ENCODE measurements around the gene LY9.

LY9 gene

DNA sequence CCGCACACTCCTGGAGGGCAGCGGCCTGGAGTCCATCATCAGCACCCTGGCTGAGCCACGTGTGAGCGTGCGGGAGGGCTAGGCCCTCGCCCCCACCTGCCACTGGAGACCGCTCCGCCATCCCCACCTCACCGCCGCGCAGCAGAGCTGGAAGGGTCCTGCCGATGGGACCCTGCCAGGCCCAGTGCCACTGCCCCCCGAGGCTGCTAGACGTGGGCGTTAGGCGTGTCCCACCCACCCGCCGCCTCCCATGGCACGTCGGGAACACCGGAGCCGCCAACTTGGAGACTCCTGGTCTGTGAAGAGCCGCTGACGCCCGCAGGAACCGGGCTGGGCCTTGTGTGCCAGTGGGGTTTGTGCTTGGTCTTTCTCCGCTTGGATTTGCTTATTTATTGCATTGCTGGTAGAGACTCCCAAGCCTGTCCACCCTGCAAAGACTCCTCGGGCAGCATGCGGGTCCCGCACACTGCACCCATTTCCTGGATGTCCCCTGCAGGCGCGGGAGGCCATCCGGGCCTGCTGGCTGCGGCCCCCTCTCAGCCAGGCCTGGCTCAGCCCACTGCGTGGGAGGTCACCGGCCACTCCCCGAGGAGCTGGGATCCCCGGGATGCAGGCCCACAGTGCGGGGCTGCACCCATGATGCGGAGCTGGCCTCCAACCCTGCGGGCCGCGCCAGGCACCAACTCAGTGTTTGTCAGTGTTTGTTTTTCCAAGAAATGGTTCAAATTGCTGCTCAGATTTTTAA lies 6.0 kb downstream of the LY9 start:
- no peak for DNase-seq (ENCODE audit: low spot score)

DNA sequence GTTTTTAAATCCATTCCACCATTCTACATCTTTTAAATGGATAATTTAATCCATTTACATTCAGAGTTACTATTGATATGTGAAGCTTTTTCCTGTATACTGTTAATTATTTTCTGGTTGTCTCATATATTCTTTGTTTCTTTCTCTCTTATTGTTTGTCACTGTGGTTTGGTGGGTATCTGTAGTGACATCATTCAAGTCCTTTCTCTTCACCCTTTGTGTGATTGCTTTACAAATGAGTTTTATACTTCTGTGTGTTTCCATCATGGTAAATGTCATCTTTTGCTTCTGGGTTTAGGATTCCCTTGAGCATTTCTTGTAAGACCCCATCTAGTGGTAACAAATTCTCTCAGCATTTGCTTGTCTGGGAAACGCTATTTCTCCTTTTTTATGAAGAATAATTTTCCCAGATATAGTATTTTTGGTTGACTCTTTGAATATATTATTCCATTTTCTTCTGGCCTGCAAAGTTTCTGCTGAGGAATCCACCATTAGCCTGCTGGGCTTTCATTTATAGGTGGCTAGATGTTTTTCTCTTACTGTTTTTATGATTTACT lies 10.2 kb downstream of the LY9 start:
- DNase-seq (ENCODE audit: low spot score) = no peak

DNA sequence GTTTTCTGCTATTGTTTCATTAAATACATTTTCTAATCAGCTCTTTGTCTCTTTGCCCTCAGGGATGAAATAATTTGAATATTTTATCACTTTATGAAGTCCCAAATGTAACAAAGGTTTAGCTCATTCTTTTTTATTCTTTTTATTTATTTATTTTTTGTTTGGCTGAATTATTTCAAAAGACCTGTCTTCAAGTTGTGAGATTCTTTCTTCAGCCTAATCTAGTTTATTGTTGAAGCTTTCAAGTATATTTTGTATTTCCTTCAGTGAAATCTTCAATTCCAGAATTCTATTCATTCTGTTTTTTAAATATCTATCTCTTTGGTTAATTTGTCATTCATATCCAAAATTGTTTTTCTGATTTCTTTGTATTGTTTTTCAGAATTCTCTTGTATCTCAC lies 10.8 kb downstream of the LY9 start:
- DNase-seq (ENCODE audit: low spot score) = no peak

GRCh38 chr1:160807247-160807646 lies 11.3 kb downstream of the LY9 start:
- no peak for DNase-seq (ENCODE audit: low spot score)

GRCh38 chr1:160807738-160808137 lies 11.8 kb downstream of the LY9 start:
- DNase-seq (ENCODE audit: low spot score) = no peak

DNA sequence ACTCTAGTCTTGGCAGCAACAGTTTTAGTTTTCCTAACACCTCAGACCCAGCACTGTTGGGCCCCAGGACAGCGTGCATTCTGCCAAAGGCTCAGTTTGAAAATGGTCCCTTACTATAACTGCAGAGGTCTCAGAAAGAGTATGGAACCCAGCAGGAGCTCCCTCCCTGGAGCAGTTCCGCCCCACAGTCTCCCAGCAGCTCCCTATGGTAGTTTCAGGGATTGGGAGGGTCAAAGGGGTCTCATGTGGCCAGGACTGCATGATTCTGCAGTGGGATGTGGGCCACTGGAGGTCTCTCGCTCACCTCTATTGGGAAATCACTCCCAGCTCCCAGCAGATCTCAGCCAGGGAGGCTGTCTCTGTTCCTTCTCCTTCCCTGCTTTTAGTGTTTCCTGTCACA lies 12.3 kb downstream of the LY9 start:
- no peak for DNase-seq (ENCODE audit: low spot score)

GRCh38 chr1:160810486-160810885 lies 14.5 kb downstream of the LY9 start:
- DNase-seq (ENCODE audit: low spot score) = no peak

DNA sequence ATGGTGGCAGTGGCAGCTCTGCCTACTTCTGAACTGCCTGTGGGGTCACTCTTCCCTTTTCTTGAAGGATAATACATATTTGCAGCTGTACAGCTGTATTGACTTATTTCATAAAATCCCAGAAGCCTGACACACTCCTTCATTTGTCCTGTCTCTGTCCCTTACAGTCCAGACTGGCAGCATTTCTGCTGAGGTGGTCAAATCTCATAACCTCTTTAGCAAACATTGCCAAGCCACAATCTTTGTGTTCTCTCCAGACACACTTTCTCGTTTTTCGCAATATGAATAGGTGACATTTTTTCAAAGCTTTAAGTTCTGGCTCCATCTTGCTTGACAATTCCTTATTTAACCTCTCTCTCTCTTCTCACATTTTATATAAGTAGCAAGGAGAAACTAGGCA lies 15.2 kb downstream of the LY9 start:
- DNase-seq (ENCODE audit: low spot score) = no peak

- DNase-seq (ENCODE audit: low spot score) = no peak
Measured at GRCh38 chr1:160813215-160813614, 17.2 kb downstream of the LY9 start.

DNA sequence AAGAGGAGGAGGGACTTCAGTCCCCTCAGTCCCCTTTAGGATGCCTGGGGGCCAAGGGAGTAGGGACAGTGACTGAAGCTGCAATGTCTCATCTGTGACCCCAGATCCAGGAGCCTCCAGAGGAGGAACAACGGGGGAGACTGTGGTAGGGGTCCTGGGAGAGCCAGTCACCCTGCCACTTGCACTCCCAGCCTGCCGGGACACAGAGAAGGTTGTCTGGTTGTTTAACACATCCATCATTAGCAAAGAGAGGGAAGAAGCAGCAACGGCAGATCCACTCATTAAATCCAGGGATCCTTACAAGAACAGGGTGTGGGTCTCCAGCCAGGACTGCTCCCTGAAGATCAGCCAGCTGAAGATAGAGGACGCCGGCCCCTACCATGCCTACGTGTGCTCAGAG lies 18.3 kb downstream of the LY9 start:
- DNase-seq (ENCODE audit: low spot score) = no peak

GRCh38 chr1:160814856-160815255 lies 18.9 kb downstream of the LY9 start:
- no peak for DNase-seq (ENCODE audit: low spot score)

DNA sequence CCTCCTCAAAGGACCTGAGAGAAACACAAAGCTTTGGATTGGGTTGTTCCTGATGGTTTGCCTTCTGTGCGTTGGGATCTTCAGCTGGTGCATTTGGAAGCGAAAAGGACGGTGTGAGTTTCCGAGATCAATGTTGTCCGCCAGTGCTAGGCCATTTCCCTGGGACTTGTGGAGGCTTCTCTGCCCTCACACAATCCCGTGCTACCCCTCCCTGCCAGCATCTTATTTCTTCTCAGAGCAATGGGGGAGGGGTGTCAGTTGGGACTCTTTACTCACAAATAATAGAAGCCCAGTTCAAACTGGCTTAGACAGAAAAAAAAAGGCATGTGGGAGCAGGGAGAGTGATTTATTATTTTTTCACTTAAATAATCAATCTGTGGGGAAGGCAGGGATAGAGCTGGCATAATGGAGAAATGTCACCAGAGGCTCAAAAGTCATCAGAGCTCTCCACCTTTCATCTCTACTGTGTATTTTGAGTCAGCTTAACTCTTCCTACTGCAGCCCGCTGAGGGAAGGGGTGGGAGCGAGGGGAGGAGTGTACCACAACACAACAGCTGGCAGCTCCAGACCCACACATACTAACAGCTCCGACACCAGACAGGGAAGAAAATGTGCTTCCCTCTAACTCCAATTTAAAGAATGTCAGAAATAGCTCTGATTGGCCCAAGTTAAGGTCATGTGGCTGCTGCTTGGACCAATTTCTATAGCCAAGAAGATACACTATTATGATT lies 22.4 kb downstream of the LY9 start:
- no peak for DNase-seq (ENCODE audit: low spot score)

- DNase-seq (ENCODE audit: low spot score) = no peak
Measured at GRCh38 chr1:160819186-160819585, 23.2 kb downstream of the LY9 start.

- DNase-seq (ENCODE audit: low spot score) = no peak
Measured at GRCh38 chr1:160821627-160822026, 25.7 kb downstream of the LY9 start.

GRCh38 chr1:160823296-160823695 lies 27.3 kb downstream of the LY9 start:
- DNase-seq (ENCODE audit: low spot score) = no peak

DNA sequence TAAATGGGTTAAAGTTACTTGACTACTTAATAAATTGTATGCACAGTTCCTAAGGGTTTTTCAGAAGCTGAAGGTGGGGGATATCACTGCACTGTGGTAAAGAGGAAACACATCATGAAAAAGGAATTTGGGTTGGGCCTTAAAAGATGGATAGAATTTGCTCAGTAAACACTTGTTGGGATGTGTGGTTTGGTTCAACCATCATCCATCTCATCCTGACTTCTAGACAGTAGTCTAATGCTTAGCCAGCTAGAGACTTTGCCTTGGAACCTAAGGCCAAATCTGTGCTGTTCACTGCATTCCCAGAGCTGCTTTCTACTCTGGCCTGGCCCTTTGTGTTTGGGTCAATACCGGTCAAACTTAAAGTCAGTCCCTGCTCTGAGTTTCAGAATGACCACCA lies 30.6 kb downstream of the LY9 start:
- no peak for DNase-seq (ENCODE audit: low spot score)

GRCh38 chr1:160827418-160827817 lies 31.4 kb downstream of the LY9 start:
- DNase-seq (ENCODE audit: low spot score) = no peak

DNA sequence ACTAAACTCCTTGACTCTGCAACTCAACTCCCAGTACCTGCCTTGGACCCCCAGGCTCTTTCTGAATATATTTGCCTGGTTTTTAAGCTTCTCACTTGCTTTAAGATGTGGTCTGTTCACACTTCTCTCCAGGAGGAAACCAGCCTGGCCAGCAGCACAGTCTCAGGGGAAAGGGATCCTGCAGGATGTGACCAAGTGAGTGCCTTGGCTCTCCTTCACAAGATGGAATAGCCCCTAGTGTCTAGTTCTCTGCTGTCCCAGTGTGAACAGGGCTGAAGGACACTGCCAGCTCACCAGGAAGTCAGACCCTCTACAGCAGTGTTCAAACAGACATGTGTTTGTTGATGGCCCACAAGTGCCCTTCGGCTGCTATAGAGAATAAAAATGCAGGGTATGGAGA lies 33.8 kb downstream of the LY9 start:
- DNase-seq (ENCODE audit: low spot score) = no peak

DNA sequence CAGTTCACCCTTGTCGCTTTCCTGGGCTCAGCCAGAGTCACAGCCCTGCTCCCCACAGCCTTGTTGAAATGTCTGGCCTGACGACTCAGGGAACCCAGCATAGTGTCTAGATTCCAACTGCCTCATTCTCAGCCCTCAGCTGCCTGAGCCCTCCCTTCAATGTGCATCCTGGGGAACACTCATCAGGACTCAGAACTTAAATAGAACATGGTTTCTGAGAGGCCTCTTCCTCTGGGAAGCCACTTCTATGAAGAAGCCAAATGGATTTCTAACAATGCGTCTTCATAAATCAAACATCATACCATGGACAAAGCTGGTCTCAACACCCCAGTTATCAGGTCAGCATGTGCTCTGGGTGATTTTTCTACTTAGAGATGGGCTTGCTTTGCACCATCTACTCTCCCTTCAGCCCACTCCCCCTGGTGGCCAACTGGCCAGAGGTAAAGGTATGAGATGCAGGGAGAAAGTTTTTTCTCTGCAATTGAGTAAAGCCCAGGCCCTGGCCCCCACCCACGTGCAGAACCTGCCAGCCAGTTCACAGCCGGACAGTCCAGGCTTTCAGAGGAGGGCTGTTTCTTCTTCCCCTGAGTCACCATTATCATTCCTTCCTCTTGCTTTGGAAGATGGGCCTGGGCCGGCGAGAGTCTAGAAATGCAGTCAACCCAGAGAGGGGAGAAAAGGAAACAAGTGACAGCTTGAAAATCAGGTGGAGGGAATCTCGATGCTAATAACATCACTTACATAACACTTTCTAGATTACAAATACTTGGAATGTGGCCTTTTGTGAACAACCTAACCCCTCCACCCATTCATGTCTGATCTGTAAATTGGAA lies 34.6 kb downstream of the LY9 start:
- DNase-seq (ENCODE audit: low spot score) = peak; percentile 28

DNA sequence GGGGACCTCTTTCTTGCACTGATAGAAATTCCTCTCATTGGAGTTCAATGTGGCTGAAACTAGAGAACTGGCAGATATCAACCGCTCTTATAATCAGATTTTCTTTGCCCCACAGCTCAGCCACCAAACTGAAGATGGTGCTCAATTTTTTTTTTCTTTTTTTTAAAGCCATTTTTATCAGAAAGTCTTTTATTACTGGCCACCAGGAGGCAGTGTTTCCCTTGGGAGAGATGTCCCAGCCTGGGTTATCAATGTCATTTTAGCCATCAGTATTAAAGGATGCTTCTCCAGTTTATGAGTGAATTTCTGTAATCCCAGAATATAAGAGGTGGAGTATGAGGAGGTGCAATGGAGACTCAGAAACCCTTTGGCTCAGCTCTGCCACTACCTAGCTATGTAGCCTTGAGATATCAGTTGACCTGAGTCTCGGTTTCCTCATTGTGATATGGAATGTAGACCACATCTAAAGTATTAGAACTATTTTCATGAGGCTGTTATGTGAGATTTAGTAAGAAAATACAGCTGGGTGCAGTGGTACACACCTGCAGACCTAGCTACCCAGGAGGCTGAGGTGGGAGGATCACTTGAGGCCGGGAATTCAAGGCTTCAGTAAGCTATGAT lies 39.1 kb downstream of the LY9 start:
- DNase-seq (ENCODE audit: low spot score) = peak; percentile 4

DNA sequence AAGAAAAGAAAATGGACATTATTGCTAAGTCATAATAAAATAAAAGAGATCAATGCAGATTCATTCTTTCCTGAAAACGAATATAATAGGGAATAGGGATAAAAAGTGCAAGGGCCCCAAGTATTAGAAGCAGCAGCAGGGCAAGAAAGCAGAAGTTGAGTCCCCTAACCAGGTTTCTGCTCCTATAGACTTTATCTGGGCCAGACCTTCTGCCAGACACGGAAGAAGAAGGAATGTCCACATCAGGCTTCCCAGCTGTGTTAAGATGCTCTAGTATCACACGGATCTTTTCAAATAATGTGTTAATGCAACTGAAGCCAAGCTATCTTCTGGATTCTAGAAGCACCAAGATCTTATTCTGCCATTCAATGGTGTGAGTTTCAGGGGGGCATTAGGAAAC lies 39.8 kb downstream of the LY9 start:
- DNase-seq (ENCODE audit: low spot score) = no peak

- DNase-seq (ENCODE audit: low spot score) = no peak
Measured at GRCh38 chr1:160836561-160836960, 40.6 kb downstream of the LY9 start.

Measured in cerebellar cortex (tissue), 1 donor.